Anterior cingulate cortex (tissue), 58 donors: Measurements from ENCODE around the gene WNT6.

Experiments
- DNase-seq, 58 donors: peaks; one replicate each; lab custom pipeline; 2025; lab: John Stamatoyannopoulos, UW

The WNT6 gene

GRCh38 chr2:218875692-218876246, 16.2 kb downstream of the WNT6 start:
- DNase-seq: no peak

- peak in 53 of 58 donors; percentile 7 to 79 (median 43) for DNase-seq
Observed at GRCh38 chr2:218876562-218877219, 17.1 kb downstream of the WNT6 start.

GRCh38 chr2:218877331-218877730, 17.7 kb downstream of the WNT6 start:
- DNase-seq: no peak

- no peak for DNase-seq
Observed at GRCh38 chr2:218877891-218878290, 18.3 kb downstream of the WNT6 start.

- DNase-seq: no peak
Observed at GRCh38 chr2:218878486-218878885, 18.9 kb downstream of the WNT6 start.

- no peak for DNase-seq
Observed at GRCh38 chr2:218878926-218879761, 19.5 kb downstream of the WNT6 start.

- DNase-seq: no peak
Observed at GRCh38 chr2:218879776-218880101, 20.1 kb downstream of the WNT6 start.

GRCh38 chr2:218880102-218880858, 20.7 kb downstream of the WNT6 start, which contains the start of gene WNT10A:
WNT10A (plus strand) TSS chr2:218880852; CDS start chr2:218880996, 144 bp downstream.
- peak in 3 of 58 donors; percentile 13 to 76 (median 34) for DNase-seq

- DNase-seq: no peak
Observed at GRCh38 chr2:218880859-218881594, 21.4 kb downstream of the WNT6 start.

GRCh38 chr2:218881744-218882460, 22.3 kb downstream of the WNT6 start:
- no peak for DNase-seq

GRCh38 chr2:218882461-218882816, 22.8 kb downstream of the WNT6 start:
- DNase-seq: no peak

- DNase-seq: no peak
Observed at GRCh38 chr2:218882866-218883366, 23.3 kb downstream of the WNT6 start.

GRCh38 chr2:218883491-218884490, 24.2 kb downstream of the WNT6 start:
- no peak for DNase-seq

GRCh38 chr2:218884519-218884918, 24.9 kb downstream of the WNT6 start:
- no peak for DNase-seq

GRCh38 chr2:218885981-218886947, 26.7 kb downstream of the WNT6 start:
- peak in 42 of 58 donors; percentile 8 to 74 (median 40) for DNase-seq

GRCh38 chr2:218887079-218887478, 27.5 kb downstream of the WNT6 start:
- no peak for DNase-seq

- no peak for DNase-seq
Observed at GRCh38 chr2:218888341-218888740, 28.7 kb downstream of the WNT6 start.
